IMR-90 (cell line): ENCODE results near the gene GORASP1. TPM values are rescaled to one million over a fixed set of nuclear protein-coding genes. Genes with fewer than 3 reads are reported as not detected.

ENCODE experiments used
- ATAC-seq: fragments of 200-7000 bp; cut with Tn5 transposase; 2 replicates; pipeline ENCODE4 v1.9.1; 2020; ENCODE audit warnings: low read depth, mild to moderate bottlenecking, moderate library complexity
- BruUV-seq: library from RNA; stranded (reverse); fragments of 400-500 nt; replicated peaks from 2 replicates; lab custom pipeline; 2021; lab: Mats Ljungman, UMichigan
- CTCF ChIA-PET: fragments of 300-600 bp; formaldehyde crosslinking; extraction: SDS; loops from one replicate; lab custom pipeline; 2021; ENCODE audit warnings: antibody characterized with exemption; lab: Yijun Ruan, JAX
- POLR2A ChIA-PET: fragments of 300-600 bp; sonication (Branson Sonifier 250); formaldehyde crosslinking; loops from one replicate; lab custom pipeline; 2022; ENCODE audit warnings: antibody characterized with exemption; ENCODE audit not compliant: unreplicated experiment; lab: Charles Lee
- DNase-seq: peaks from one replicate; pipeline ENCODE4 v3.0.0; 2013
- H2AFZ ChIP-seq: replicated peaks from 2 replicates; pipeline ENCODE3; 2013; ENCODE audit warnings: low read length, mild to moderate bottlenecking; ENCODE audit not compliant: poor library complexity
- H2AK5ac ChIP-seq: 2 replicates; pipeline ENCODE4 v1.6.1; 2013; ENCODE audit warnings: low read depth, low read length, inconsistent platforms
- H2AK9ac ChIP-seq: replicated peaks from 2 replicates; pipeline ENCODE3; 2013; ENCODE audit warnings: mild to moderate bottlenecking, low read depth, low read length, moderate library complexity; ENCODE audit not compliant: poor library complexity
- H2BK120ac ChIP-seq: 2 replicates; pipeline ENCODE4 v1.6.1; 2013; ENCODE audit warnings: low read depth, low read length, inconsistent platforms
- H2BK15ac ChIP-seq: 3 replicates; pipeline ENCODE4 v1.6.1; 2013; ENCODE audit warnings: low read depth, low read length, inconsistent platforms
- H2BK20ac ChIP-seq: 2 replicates; pipeline ENCODE4 v1.6.1; 2013; ENCODE audit warnings: low read depth, mild to moderate bottlenecking, inconsistent platforms, low read length, moderate library complexity
- H2BK5ac ChIP-seq: 2 replicates; pipeline ENCODE4 v1.6.1; 2013; ENCODE audit warnings: mild to moderate bottlenecking, low read depth, low read length, inconsistent platforms; ENCODE audit not compliant: poor library complexity, severe bottlenecking
- H3K14ac ChIP-seq: replicated peaks from 2 replicates; pipeline ENCODE4 v1.6.1; 2013; ENCODE audit warnings: low read depth, low read length, inconsistent platforms
- H3K18ac ChIP-seq: 2 replicates; pipeline ENCODE4 v1.6.1; 2013; ENCODE audit warnings: low read depth, low read length, control low read depth
- H3K23ac ChIP-seq: 2 replicates; pipeline ENCODE4 v1.6.1; 2013; ENCODE audit warnings: low read depth, low read length, inconsistent platforms
- H3K27ac ChIP-seq: 2 replicates; pipeline ENCODE4 v1.5.1; 2013; ENCODE audit warnings: mild to moderate bottlenecking, control low read depth, low read length; ENCODE audit not compliant: insufficient read depth
- H3K27me3 ChIP-seq: 2 replicates; pipeline ENCODE4 v1.6.1; 2013; ENCODE audit warnings: low read length; ENCODE audit not compliant: control insufficient read depth, insufficient read depth
- H3K36me3 ChIP-seq: 2 replicates; pipeline ENCODE4 v1.6.1; 2013; ENCODE audit warnings: low read length, mixed read lengths; ENCODE audit not compliant: control insufficient read depth, insufficient read depth
- H3K4ac ChIP-seq: 2 replicates; pipeline ENCODE4 v1.6.1; 2013; ENCODE audit warnings: low read depth, low read length, inconsistent platforms
- H3K4me1 ChIP-seq: 2 replicates; pipeline ENCODE4 v1.6.1; 2013; ENCODE audit warnings: low read length, mixed read lengths; ENCODE audit not compliant: control insufficient read depth, insufficient read depth
- H3K4me2 ChIP-seq: 2 replicates; pipeline ENCODE4 v1.6.1; 2013; ENCODE audit warnings: low read depth, mild to moderate bottlenecking, control low read depth, low read length, moderate library complexity
- H3K4me3 ChIP-seq: 2 replicates; pipeline ENCODE4 v1.5.1; 2013; ENCODE audit warnings: low read depth, mild to moderate bottlenecking, control low read depth, low read length, moderate library complexity; ENCODE audit not compliant: insufficient read depth
- H3K56ac ChIP-seq: 2 replicates; pipeline ENCODE4 v1.6.1; 2013; ENCODE audit warnings: low read length, inconsistent platforms; ENCODE audit not compliant: insufficient read depth; ENCODE audit errors: extremely low read depth
- H3K79me1 ChIP-seq, 2 experiments: 2 replicates each; pipeline ENCODE4 v1.6.1; 2013; ENCODE audit warnings: low read length in 2 of 2, inconsistent platforms in 1 of 2, low read depth in 1 of 2
- H3K9ac ChIP-seq: 2 replicates; pipeline ENCODE4 v1.6.1; 2013; ENCODE audit warnings: low read depth, low read length, control low read depth
- H3K9me1 ChIP-seq: 2 replicates; pipeline ENCODE4 v1.6.1; 2013; ENCODE audit warnings: low read length, inconsistent platforms; ENCODE audit not compliant: insufficient read depth
- H3K9me3 ChIP-seq: 2 replicates; pipeline ENCODE4 v1.6.1; 2013; ENCODE audit warnings: low read length; ENCODE audit not compliant: control insufficient read depth, insufficient read depth
- H4K20me1 ChIP-seq: 2 replicates; pipeline ENCODE4 v1.6.1; 2013; ENCODE audit warnings: low read length, inconsistent platforms; ENCODE audit not compliant: insufficient read depth
- H4K5ac ChIP-seq: 2 replicates; pipeline ENCODE4 v1.6.1; 2013; ENCODE audit warnings: mild to moderate bottlenecking, low read depth, low read length, control low read depth
- H4K8ac ChIP-seq, 2 experiments: 2 replicates each; pipeline ENCODE4 v1.6.1; 2013; ENCODE audit warnings: low read depth in 2 of 2, low read length in 2 of 2, control low read depth in 1 of 2, inconsistent platforms in 1 of 2
- H4K91ac ChIP-seq: 2 replicates; pipeline ENCODE4 v1.6.1; 2013; ENCODE audit warnings: low read depth, low read length, inconsistent platforms; ENCODE audit not compliant: insufficient read depth
- CEBPB ChIP-seq: IDR thresholded peaks from 2 replicates; pipeline ENCODE4 v1.6.1; 2012; ENCODE audit warnings: low read depth, low read length, improper control_type of control experiment
- CHD1 ChIP-seq: IDR thresholded peaks from 2 replicates; pipeline ENCODE4 v1.6.1; 2012; ENCODE audit warnings: low read depth, low read length, improper control_type of control experiment
- FOS ChIP-seq: fragments of 150-350 bp; IDR thresholded peaks from 2 replicates; pipeline ENCODE4 v1.6.1; 2016; ENCODE audit warnings: low read depth, low read length
- MAFK ChIP-seq: IDR thresholded peaks from 2 replicates; pipeline ENCODE4 v1.6.1; 2012; ENCODE audit warnings: low read depth, low read length, improper control_type of control experiment
- MAZ ChIP-seq: IDR thresholded peaks from 2 replicates; pipeline ENCODE4 v1.6.1; 2012; ENCODE audit warnings: low read depth, mild to moderate bottlenecking, low read length, improper control_type of control experiment, moderate library complexity, borderline replicate concordance
- MXI1 ChIP-seq: IDR thresholded peaks from 2 replicates; pipeline ENCODE4 v1.6.1; 2012; ENCODE audit warnings: low read depth, mild to moderate bottlenecking, low read length, moderate library complexity, borderline replicate concordance
- NFE2L2 ChIP-seq: fragments of 150-350 bp; IDR thresholded peaks from 2 replicates; pipeline ENCODE4 v1.6.1; 2016; ENCODE audit warnings: low read depth, mild to moderate bottlenecking, low read length
- RAD21 ChIP-seq: IDR thresholded peaks from 2 replicates; pipeline ENCODE4 v1.6.1; 2012; ENCODE audit warnings: low read length, improper control_type of control experiment
- RCOR1 ChIP-seq: IDR thresholded peaks from 2 replicates; pipeline ENCODE4 v1.6.1; 2012; ENCODE audit warnings: mild to moderate bottlenecking, low read length, improper control_type of control experiment; ENCODE audit not compliant: insufficient replicate concordance
- RFX5 ChIP-seq: IDR thresholded peaks from 2 replicates; pipeline ENCODE4 v1.8.0; 2012; ENCODE audit warnings: low read depth, mild to moderate bottlenecking, low read length, moderate library complexity
- SMC3 ChIP-seq: fragments of 150-350 bp; IDR thresholded peaks from 2 replicates; pipeline ENCODE4 v1.6.1; 2016; ENCODE audit warnings: low read depth, mild to moderate bottlenecking, antibody characterized with exemption, low read length, moderate library complexity
- WGBS, 2 experiments: methylation state at CpG; one replicate each; pipeline versions ENCODE4 v1.1.5 to v1.1.7; 2013; ENCODE audit warnings: missing lambda C conversion rate in 2 of 2; ENCODE audit not compliant: insufficient read length in 1 of 2; ENCODE audit errors: extremely low coverage in 2 of 2; 5-methylcytosine and 5-hydroxymethylcytosine counted together
- dilution Hi-C: fragments of 300-500 bp; cut with HindIII; formaldehyde crosslinking; loops from one replicate; pipeline ENCODE4 v1.14.3; 2018; ENCODE audit warnings: low sequenced_read_pairs; ENCODE audit not compliant: unreplicated experiment
- in situ Hi-C: fragments of 300-500 bp; cut with MboI; formaldehyde crosslinking; loops from 3 replicates; pipeline ENCODE4 v1.14.3; 2019; ENCODE audit warnings: low sequenced_read_pairs, inconsistent platforms, mixed read lengths
- intact Hi-C: fragments of 100-400 bp; cut with micrococcal nuclease; formaldehyde crosslinking; loops from 2 replicates; pipeline ENCODE4 v1.10.0; 2022
- polyA plus RNA-seq, 3 experiments: library from polyadenylated mRNA; depleted of rRNA; stranded (reverse); fragments of >200 nt; gene quantifications; 2 replicates each; pipeline ENCODE4 v1.2.3, GENCODE V29; 2012; ENCODE audit warnings: low replicate concordance in 1 of 3
- total RNA-seq: library from RNA; depleted of rRNA; stranded (reverse); fragments of >200 nt; gene quantifications from 2 replicates; pipeline ENCODE4 v1.2.3, GENCODE V29; 2012

The GORASP1 gene
- total and polyA plus RNA-seq, 2 of the 4 experiments (the other 2 are of a cell fraction) = 35.0 to 56.6 TPM

- Histone ChIP-seq H2BK5ac (no peak overlapping the region), H3K9me3 (no peaks in the 10 kb centered on the region), H3K56ac (no peak overlapping the region), H3K27ac (no peak overlapping the region), H2BK120ac (no peak overlapping the region), H2BK15ac (no peak overlapping the region), H4K8ac (no peak overlapping the region), H3K79me1 (peaks cover 3 to 4% of the 10 kb centered on the region in 2 experiments; a peak in 2 of 4 replicates), H3K23ac (no peak overlapping the region), H4K5ac (no peak overlapping the region), H3K14ac (no peak overlapping the region), H4K91ac (no peak overlapping the region), H3K27me3 (no peaks in the 10 kb centered on the region), H3K9me1 (no peaks in the 10 kb centered on the region), H4K20me1 (0 out of 2 replicates have a peak, but pooled peaks cover 5% of the 10 kb centered on the region), H3K4me2 (no peak overlapping the region), H3K4ac (no peak overlapping the region), H3K4me1 (no peaks in the 10 kb centered on the region), H3K36me3 (peaks cover 58% of the 10 kb centered on the region), H2BK20ac (no peak overlapping the region), H3K9ac (no peak overlapping the region), H2AFZ (no peak overlapping the region), H2AK5ac (no peak overlapping the region), H2AK9ac (no peak overlapping the region), H3K18ac (no peak overlapping the region), H3K4me3 (no peak overlapping the region)
- intact Hi-C loops = no loop called here
- no peak for TF ChIP-seq RFX5
- no peak for TF ChIP-seq RAD21
- no peak for TF ChIP-seq CEBPB
- no peak for TF ChIP-seq SMC3
- TF ChIP-seq MAFK = no peak
- no peak for TF ChIP-seq MAZ
- TF ChIP-seq FOS = no peak
- no peak for TF ChIP-seq MXI1
- TF ChIP-seq RCOR1 = no peak
- no peak for TF ChIP-seq CHD1
- TF ChIP-seq NFE2L2 = no peak
- WGBS, 2 experiments = 100% methylated on average over 1 of the region's 7 CpGs; no CpG with 5 or more reads in 1 of the 2 experiments
- CTCF ChIA-PET = interaction anchor here (0.6 to 1.5 kb wide), 3 partner anchors 194 to 1231 kb away, joined by 3 to 5 read pairs (median 3); no protein-coding TSS in a partner anchor
- ATAC-seq (no peak), DNase-seq (no peak)
- dilution Hi-C loops = no loop called here
- no TSS peak for BruUV-seq
- in situ Hi-C loops = no loop called here
- POLR2A ChIA-PET = no interaction called here
These were observed 12.4 kb downstream of the GORASP1 start for GRCh38 chr3:39094851-39095677.
